Astrocyte (in vitro differentiated cells and primary cell): ENCODE results near the gene NCEH1.

ENCODE experiments used
- EZH2 ChIP-seq: IDR thresholded peaks from 2 replicates; pipeline ENCODE4 v1.6.1; 2012; ENCODE audit warnings: mild to moderate bottlenecking, low read length, inconsistent platforms; ENCODE audit not compliant: insufficient read depth
- TF ChIP-seq, protein P1 (sequence below): IDR thresholded peaks from 2 replicates; pipeline ENCODE4 v1.5.1; 2011; ENCODE audit warnings: low read depth, mild to moderate bottlenecking, inconsistent platforms, low read length, moderate library complexity; ENCODE audit not compliant: insufficient read depth

DNA sequence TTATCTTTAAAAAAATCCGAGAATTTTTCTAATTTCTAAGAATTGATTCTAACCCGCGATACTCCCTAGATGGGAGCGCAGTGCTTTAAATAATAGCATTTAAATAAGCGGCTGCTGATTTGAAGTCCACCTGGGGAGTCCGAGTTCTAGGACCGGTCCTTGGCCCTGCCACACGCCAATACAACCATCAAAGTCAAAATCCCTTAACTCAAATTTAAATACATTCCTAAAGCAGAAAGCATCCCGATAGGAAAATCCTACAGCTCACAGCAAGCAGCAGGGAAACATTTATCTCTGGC lies 39.2 kb upstream of the NCEH1 start:
- TF ChIP-seq, protein P1, sequence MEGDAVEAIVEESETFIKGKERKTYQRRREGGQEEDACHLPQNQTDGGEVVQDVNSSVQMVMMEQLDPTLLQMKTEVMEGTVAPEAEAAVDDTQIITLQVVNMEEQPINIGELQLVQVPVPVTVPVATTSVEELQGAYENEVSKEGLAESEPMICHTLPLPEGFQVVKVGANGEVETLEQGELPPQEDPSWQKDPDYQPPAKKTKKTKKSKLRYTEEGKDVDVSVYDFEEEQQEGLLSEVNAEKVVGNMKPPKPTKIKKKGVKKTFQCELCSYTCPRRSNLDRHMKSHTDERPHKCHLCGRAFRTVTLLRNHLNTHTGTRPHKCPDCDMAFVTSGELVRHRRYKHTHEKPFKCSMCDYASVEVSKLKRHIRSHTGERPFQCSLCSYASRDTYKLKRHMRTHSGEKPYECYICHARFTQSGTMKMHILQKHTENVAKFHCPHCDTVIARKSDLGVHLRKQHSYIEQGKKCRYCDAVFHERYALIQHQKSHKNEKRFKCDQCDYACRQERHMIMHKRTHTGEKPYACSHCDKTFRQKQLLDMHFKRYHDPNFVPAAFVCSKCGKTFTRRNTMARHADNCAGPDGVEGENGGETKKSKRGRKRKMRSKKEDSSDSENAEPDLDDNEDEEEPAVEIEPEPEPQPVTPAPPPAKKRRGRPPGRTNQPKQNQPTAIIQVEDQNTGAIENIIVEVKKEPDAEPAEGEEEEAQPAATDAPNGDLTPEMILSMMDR, result no peak
- TF ChIP-seq EZH2, result no peak
